DOHH2 (cell line): ENCODE measurements around the gene CHCHD6.

ENCODE experiments used
- H3F3A ChIP-seq: fragments of 200-600 bp; sonication (generic), shearing (Covaris generic); 2 replicates; pipeline ENCODE4 v1.6.0; 2016; ENCODE audit warnings: antibody characterized with exemption, mild to moderate bottlenecking; ENCODE audit not compliant: control insufficient read depth, insufficient read depth
- H3K27ac ChIP-seq: fragments of 200-600 bp; sonication (generic); 2 replicates; pipeline ENCODE4 v1.5.1; 2014; ENCODE audit warnings: low read depth, mild to moderate bottlenecking, low read length, moderate library complexity
- H3K27me3 ChIP-seq: fragments of 200-600 bp; sonication (generic); 2 replicates; pipeline ENCODE4 v1.6.1; 2014; ENCODE audit warnings: mild to moderate bottlenecking, low read length, mixed read lengths; ENCODE audit not compliant: control insufficient read depth
- H3K36me3 ChIP-seq: fragments of 200-600 bp; sonication (generic); 2 replicates; pipeline ENCODE4 v1.6.1; 2014; ENCODE audit warnings: mild to moderate bottlenecking, low read length, moderate library complexity, mixed read lengths; ENCODE audit not compliant: control insufficient read depth
- H3K4me1 ChIP-seq: fragments of 200-600 bp; sonication (generic); 2 replicates; pipeline ENCODE4 v1.6.1; 2014; ENCODE audit warnings: mild to moderate bottlenecking, low read length, mixed read lengths; ENCODE audit not compliant: control insufficient read depth
- H3K4me2 ChIP-seq: fragments of 200-600 bp; sonication (generic); 2 replicates; pipeline ENCODE4 v1.6.0; 2014; ENCODE audit warnings: mild to moderate bottlenecking, low read length, moderate library complexity
- H3K4me3 ChIP-seq: fragments of 200-600 bp; sonication (generic); 2 replicates; pipeline ENCODE4 v1.5.1; 2014; ENCODE audit warnings: mild to moderate bottlenecking, low read length, mixed read lengths
- H3K79me2 ChIP-seq: fragments of 200-600 bp; sonication (generic); 2 replicates; pipeline ENCODE4 v1.6.1; 2014; ENCODE audit warnings: mild to moderate bottlenecking, low read length, mixed read lengths; ENCODE audit not compliant: control insufficient read depth
- H3K9me2 ChIP-seq: fragments of 200-600 bp; sonication (generic); replicated peaks from 2 replicates; pipeline ENCODE4 v1.6.1; 2014; ENCODE audit warnings: mild to moderate bottlenecking, low read length, mixed read lengths; ENCODE audit not compliant: control insufficient read depth
- H3K9me3 ChIP-seq: fragments of 200-600 bp; sonication (generic); 2 replicates; pipeline ENCODE4 v1.6.1; 2014; ENCODE audit warnings: antibody characterized with exemption, low read length, mixed read lengths; ENCODE audit not compliant: control insufficient read depth, insufficient read depth
- H4K20me1 ChIP-seq: fragments of 200-600 bp; sonication (generic); 2 replicates; pipeline ENCODE4 v1.6.0; 2014; ENCODE audit warnings: low read depth, mild to moderate bottlenecking, antibody characterized with exemption, low read length, moderate library complexity; ENCODE audit not compliant: control insufficient read depth, insufficient read depth
- CTCF ChIP-seq: fragments of 200-600 bp; sonication (generic); IDR thresholded peaks from one replicate; pipeline ENCODE4 v1.5.1; 2014; ENCODE audit warnings: antibody characterized with exemption, mild to moderate bottlenecking, low read depth, low read length; ENCODE audit not compliant: poor library complexity, severe bottlenecking
- EZH2phosphoT487 ChIP-seq: fragments of 200-600 bp; sonication (generic); IDR thresholded peaks from 2 replicates; pipeline ENCODE4 v1.6.1; 2017; ENCODE audit warnings: borderline replicate concordance, mild to moderate bottlenecking, antibody characterized with exemption, low read length, moderate library complexity, mixed read lengths

CHCHD6 gene

GRCh38 chr3:126959921-126960603 is 256.0 kb downstream of the CHCHD6 start:
- no peak overlapping the region for H3K4me3 ChIP-seq
- H3K9me2 ChIP-seq = no peaks in the 10 kb centered on the region
- H3K27me3 ChIP-seq = no peaks in the 10 kb centered on the region
- TF ChIP-seq EZH2phosphoT487 = no peak
- no peak for TF ChIP-seq CTCF
- H3K79me2 ChIP-seq = no peaks in the 10 kb centered on the region
- H4K20me1 ChIP-seq = peaks cover 3% of the 10 kb centered on the region; the same call in 1 of the 2 replicates
- no peaks in the 10 kb centered on the region for H3K9me3 ChIP-seq
- H3K4me1 ChIP-seq = peaks cover 19% of the 10 kb centered on the region
- no peaks in the 10 kb centered on the region for H3F3A ChIP-seq
- H3K36me3 ChIP-seq = no peaks in the 10 kb centered on the region
- no peak overlapping the region for H3K27ac ChIP-seq
- no peak overlapping the region for H3K4me2 ChIP-seq

GRCh38 chr3:126960604-126960995 is 256.6 kb downstream of the CHCHD6 start:
- no peaks in the 10 kb centered on the region for H3F3A ChIP-seq
- no peaks in the 10 kb centered on the region for H3K36me3 ChIP-seq
- no peak overlapping the region for H3K4me2 ChIP-seq
- no peaks in the 10 kb centered on the region for H3K9me2 ChIP-seq
- H3K27me3 ChIP-seq = no peaks in the 10 kb centered on the region
- H3K79me2 ChIP-seq = no peaks in the 10 kb centered on the region
- H4K20me1 ChIP-seq = peaks cover 3% of the 10 kb centered on the region; the same call in 1 of the 2 replicates
- H3K9me3 ChIP-seq = no peaks in the 10 kb centered on the region
- H3K4me3 ChIP-seq = no peak overlapping the region
- H3K4me1 ChIP-seq = peaks cover 14% of the 10 kb centered on the region
- H3K27ac ChIP-seq = no peak overlapping the region
- TF ChIP-seq CTCF (no peak), EZH2phosphoT487 (no peak)

GRCh38 chr3:126961191-126961790 is 257.3 kb downstream of the CHCHD6 start:
- H3K9me2 ChIP-seq = no peaks in the 10 kb centered on the region
- no peak overlapping the region for H3K27ac ChIP-seq
- H3K4me2 ChIP-seq = no peak overlapping the region
- H3K27me3 ChIP-seq = 0 out of 2 replicates have a peak, but pooled peaks cover 2% of the 10 kb centered on the region
- no peak for TF ChIP-seq EZH2phosphoT487
- TF ChIP-seq CTCF = no peak
- no peaks in the 10 kb centered on the region for H3K79me2 ChIP-seq
- H4K20me1 ChIP-seq = peaks cover 3% of the 10 kb centered on the region; the same call in 1 of the 2 replicates
- H3K36me3 ChIP-seq = no peaks in the 10 kb centered on the region
- H3F3A ChIP-seq = no peaks in the 10 kb centered on the region
- H3K4me3 ChIP-seq = no peak overlapping the region
- H3K4me1 ChIP-seq = peaks cover 7% of the 10 kb centered on the region
- no peaks in the 10 kb centered on the region for H3K9me3 ChIP-seq
